Transverse colon (tissue), 4 donors: ENCODE results near the gene SRSF4. TPM values are rescaled to one million over a fixed set of nuclear protein-coding genes. Genes with fewer than 3 reads are reported as not detected.
"Not testable (repeated sequence)": the region's sequence is repeated elsewhere in the genome, so short reads cannot be mapped to it uniquely, and the experiment has no call there.

Experiments used
- DNase-seq: peaks from one replicate; pipeline ENCODE4 v3.0.0-alpha.2; 2019
- H3K27ac ChIP-seq, 4 donors: fragments of 200-600 bp; sonication (generic); 2 replicates each; pipeline ENCODE4 v1.5.1; 2016 to 2018; ENCODE audit warnings: inconsistent platforms in 4 of 4
- H3K27me3 ChIP-seq: fragments of 200-600 bp; sonication (generic); 2 replicates; pipeline ENCODE4 v1.5.1; 2017; ENCODE audit warnings: inconsistent platforms
- H3K36me3 ChIP-seq, 4 donors: fragments of 200-600 bp; sonication (generic); 2 replicates each; pipeline ENCODE4 v1.5.1; 2017 to 2019; ENCODE audit warnings: inconsistent platforms in 4 of 4
- H3K4me1 ChIP-seq, 4 donors: fragments of 200-600 bp; sonication (generic); 2 replicates each; pipeline ENCODE4 v1.5.1; 2017 to 2020; ENCODE audit warnings: inconsistent platforms in 4 of 4
- H3K4me3 ChIP-seq, 4 donors: fragments of 200-600 bp; sonication (generic); 1 replicate in 1 of 4; 2 replicates in 3 of 4; pipeline versions ENCODE4 v1.5.1 to v1.6.1; 2017 to 2019; ENCODE audit warnings: inconsistent platforms in 4 of 4
- H3K9me3 ChIP-seq, 2 donors: fragments of 200-600 bp; sonication (generic); 2 replicates each; pipeline ENCODE4 v1.5.1; 2017 to 2019; ENCODE audit warnings: inconsistent platforms in 2 of 2
- EP300 ChIP-seq: sonication (generic); formaldehyde crosslinking; IDR thresholded peaks from one replicate; pipeline ENCODE4 v1.6.1; 2017; ENCODE audit warnings: antibody characterized with exemption, low read depth
- POLR2A ChIP-seq: fragments of 450-650 bp; IDR thresholded peaks from one replicate; pipeline ENCODE4 v1.6.1; 2016; ENCODE audit warnings: antibody characterized with exemption, mild to moderate bottlenecking, moderate library complexity
- POLR2AphosphoS5 ChIP-seq, 3 donors: sonication (generic); formaldehyde crosslinking; IDR thresholded peaks; one replicate each; pipeline ENCODE4 v1.6.1; 2016; ENCODE audit warnings: antibody characterized with exemption in 3 of 3
- WGBS, 2 donors: methylation state at CpG; one replicate each; pipeline ENCODE4 v1.1.5; 2018; ENCODE audit warnings: low coverage in 1 of 2; 5-methylcytosine and 5-hydroxymethylcytosine counted together
- in situ Hi-C, 4 donors: fragments of 200-750 bp; cut with MboI; loops; one replicate each; pipeline versions ENCODE4 v1.15.0 to v1.15.1; 2017; ENCODE audit warnings: low sequenced_read_pairs in 3 of 4, low pct_ligation_motif_present in 1 of 4, low pct_unique_long_range_greater_than_20kb in 1 of 4
- intact Hi-C: fragments of 100-400 bp; cut with DNase I; formaldehyde crosslinking; loops from one replicate; pipeline ENCODE4 v1.15.1; 2023; ENCODE audit warnings: low total_unique reads
- total RNA-seq, 4 donors: library from RNA; depleted of rRNA; stranded (reverse); fragments of >200 nt; gene quantifications; one replicate each; pipeline ENCODE4 v1.1.0, GENCODE V29; 2016
- TF ChIP-seq, protein P1 (sequence below), 5 experiments: fragments of 200-600 bp in 3 of 5; fragments of 450-650 bp in 2 of 5; sonication (generic) in 3 of 5; IDR thresholded peaks; 1 replicate in 2 of 5; 2 replicates in 3 of 5; pipeline ENCODE4 v1.5.1; 2016 to 2017; ENCODE audit warnings: antibody characterized with exemption in 5 of 5, inconsistent platforms in 3 of 5, mild to moderate bottlenecking in 2 of 5, moderate library complexity in 1 of 5

Gene SRSF4
- total RNA-seq, 4 donors from 2014 or later, result 67.3 to 98.0 (median 72.4) TPM

GRCh38 chr1:29152046-29152805, 29.5 kb downstream of the SRSF4 start:
- TF ChIP-seq EP300 (no peak), POLR2AphosphoS5 (IDR thresholded peaks at IDR 0.05) (no peak), POLR2A (no peak)
- TF ChIP-seq, protein P1, sequence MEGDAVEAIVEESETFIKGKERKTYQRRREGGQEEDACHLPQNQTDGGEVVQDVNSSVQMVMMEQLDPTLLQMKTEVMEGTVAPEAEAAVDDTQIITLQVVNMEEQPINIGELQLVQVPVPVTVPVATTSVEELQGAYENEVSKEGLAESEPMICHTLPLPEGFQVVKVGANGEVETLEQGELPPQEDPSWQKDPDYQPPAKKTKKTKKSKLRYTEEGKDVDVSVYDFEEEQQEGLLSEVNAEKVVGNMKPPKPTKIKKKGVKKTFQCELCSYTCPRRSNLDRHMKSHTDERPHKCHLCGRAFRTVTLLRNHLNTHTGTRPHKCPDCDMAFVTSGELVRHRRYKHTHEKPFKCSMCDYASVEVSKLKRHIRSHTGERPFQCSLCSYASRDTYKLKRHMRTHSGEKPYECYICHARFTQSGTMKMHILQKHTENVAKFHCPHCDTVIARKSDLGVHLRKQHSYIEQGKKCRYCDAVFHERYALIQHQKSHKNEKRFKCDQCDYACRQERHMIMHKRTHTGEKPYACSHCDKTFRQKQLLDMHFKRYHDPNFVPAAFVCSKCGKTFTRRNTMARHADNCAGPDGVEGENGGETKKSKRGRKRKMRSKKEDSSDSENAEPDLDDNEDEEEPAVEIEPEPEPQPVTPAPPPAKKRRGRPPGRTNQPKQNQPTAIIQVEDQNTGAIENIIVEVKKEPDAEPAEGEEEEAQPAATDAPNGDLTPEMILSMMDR (IDR thresholded peaks at IDR 0.05), result no peak
- in situ Hi-C loops (no loop called here), intact Hi-C loops (loop anchor here (2.0 kb wide), 1 partner anchor 17 kb away; no protein-coding TSS in a partner anchor)
- H3K4me3 ChIP-seq, result no peak overlapping the region
- 92 to 100% methylated on average over 6 to 8 of the region's 8 CpGs for WGBS, 2 donors
- H3K27ac ChIP-seq, result no peak overlapping the region
- no peak for DNase-seq
- no peaks in the 10 kb centered on the region for H3K27me3 ChIP-seq
- no peaks in the 10 kb centered on the region for H3K9me3 ChIP-seq
- H3K36me3 ChIP-seq, result peaks cover 3 to 98% (median 50%) of the 10 kb centered on the region in 4 donors
- H3K4me1 ChIP-seq, result peaks cover 0 to 7% (median 5%) of the 10 kb centered on the region in 4 donors

- peaks cover 3 to 83% (median 44%) of the 10 kb centered on the region in 4 donors for H3K36me3 ChIP-seq
- H3K27me3 ChIP-seq, H3K4me3 ChIP-seq, in situ Hi-C loops, DNase-seq, H3K9me3 ChIP-seq, H3K27ac ChIP-seq, intact Hi-C loops: not testable (repeated sequence)
- peaks cover 0 to 13% (median 6%) of the 10 kb centered on the region in 4 donors for H3K4me1 ChIP-seq
- WGBS, 2 donors, result 95 to 100% methylated on average over 2 to 9 of the region's 9 CpGs
Measured at GRCh38 chr1:29150346-29150745, 31.4 kb downstream of the SRSF4 start.

- TF ChIP-seq POLR2A (no peak), POLR2AphosphoS5 (IDR thresholded peaks at IDR 0.05) (no peak), EP300 (no peak)
- TF ChIP-seq, protein P1 (IDR thresholded peaks at IDR 0.05), result no peak
- Histone ChIP-seq H3K27me3 (no peaks in the 10 kb centered on the region), H3K36me3 (peaks cover 3 to 70% (median 36%) of the 10 kb centered on the region in 4 donors), H3K27ac (no peak overlapping the region), H3K4me3 (no peak overlapping the region), H3K4me1 (peaks cover 0 to 14% (median 6%) of the 10 kb centered on the region in 4 donors), H3K9me3 (no peaks in the 10 kb centered on the region)
- 94 to 99% methylated on average over 10 to 35 of the region's 35 CpGs for WGBS, 2 donors
- intact Hi-C loops (no loop called here), in situ Hi-C loops (no loop called here)
- no peak for DNase-seq
Measured at GRCh38 chr1:29148656-29149491, 32.8 kb downstream of the SRSF4 start.

- no peak for DNase-seq
- peaks cover 0 to 42% (median 21%) of the 10 kb centered on the region in 4 donors for H3K36me3 ChIP-seq
- intact Hi-C loops, result no loop called here
- whole genome bisulfite sequencing, 2 donors, result 47 to 51% methylated on average over 6 to 8 of the region's 8 CpGs
- no peaks in the 10 kb centered on the region for H3K27me3 ChIP-seq
- peaks cover 0 to 14% (median 6%) of the 10 kb centered on the region in 4 donors for H3K4me1 ChIP-seq
- in situ Hi-C loops, result no loop called here
- TF ChIP-seq POLR2A, result no peak
- TF ChIP-seq POLR2AphosphoS5 (IDR thresholded peaks at IDR 0.05), result peak in 1 of 3 donors; percentile 31
- H3K4me3 ChIP-seq, result no peak overlapping the region
- H3K27ac ChIP-seq, result peak overlapping the region in 3 of 4 donors; percentile 20 to 68 (median 35)
- H3K9me3 ChIP-seq, result no peaks in the 10 kb centered on the region
Measured at GRCh38 chr1:29145739-29146437, 35.8 kb downstream of the SRSF4 start.
